H9 (cell line): Measurements from ENCODE around the gene DNAJC1. TPM values are rescaled to one million over a fixed set of nuclear protein-coding genes. Genes with fewer than 3 reads are reported as not detected.

Source experiments
- DNase-seq: peaks from one replicate; pipeline ENCODE4 v3.0.0-alpha.2; 2017
- H2AFZ ChIP-seq: one replicate; pipeline ENCODE4 v1.6.1; 2013; ENCODE audit warnings: mild to moderate bottlenecking, low read length, control low read depth, moderate library complexity
- H2AK5ac ChIP-seq: 2 replicates; pipeline ENCODE4 v1.6.1; 2013; ENCODE audit warnings: low read length, control low read depth, mixed read lengths; ENCODE audit not compliant: insufficient read length
- H2BK120ac ChIP-seq: one replicate; pipeline ENCODE4 v1.6.1; 2013; ENCODE audit warnings: low read depth, mild to moderate bottlenecking, low read length, control low read depth, inconsistent platforms; ENCODE audit not compliant: poor library complexity, severe bottlenecking
- H2BK12ac ChIP-seq: 2 replicates; pipeline ENCODE4 v1.6.1; 2013; ENCODE audit warnings: low read length, control low read depth, mixed read lengths, low read depth; ENCODE audit not compliant: insufficient read length
- H2BK15ac ChIP-seq: 2 replicates; pipeline ENCODE4 v1.6.1; 2013; ENCODE audit warnings: low read depth, low read length, control low read depth
- H2BK20ac ChIP-seq: one replicate; pipeline ENCODE4 v1.6.1; 2013; ENCODE audit warnings: low read depth, mild to moderate bottlenecking, low read length, control low read depth, inconsistent platforms; ENCODE audit not compliant: poor library complexity, severe bottlenecking
- H2BK5ac ChIP-seq: 2 replicates; pipeline ENCODE4 v1.6.1; 2013; ENCODE audit warnings: low read length, control low read depth, mixed read lengths; ENCODE audit not compliant: insufficient read length
- H3K14ac ChIP-seq: 2 replicates; pipeline ENCODE4 v1.6.1; 2013; ENCODE audit warnings: low read length, control low read depth; ENCODE audit not compliant: insufficient read depth
- H3K18ac ChIP-seq: 2 replicates; pipeline ENCODE4 v1.6.1; 2013; ENCODE audit warnings: low read depth, mild to moderate bottlenecking, mixed read lengths, low read length, control low read depth; ENCODE audit not compliant: insufficient read length
- H3K23ac ChIP-seq: 2 replicates; pipeline ENCODE4 v1.6.1; 2013; ENCODE audit warnings: low read length, control low read depth, mixed read lengths, low read depth; ENCODE audit not compliant: insufficient read length
- H3K23me2 ChIP-seq: 2 replicates; pipeline ENCODE4 v1.6.1; 2013; ENCODE audit warnings: low read depth, mild to moderate bottlenecking, mixed read lengths, low read length, control low read depth; ENCODE audit not compliant: insufficient read length, poor library complexity, severe bottlenecking
- H3K27ac ChIP-seq: 2 replicates; pipeline ENCODE4 v1.5.1; 2013; ENCODE audit warnings: low read length, control low read depth, mixed read lengths, low read depth; ENCODE audit not compliant: insufficient read length
- H3K27me3 ChIP-seq: 2 replicates; pipeline ENCODE4 v1.6.1; 2013; ENCODE audit warnings: low read length, control low read depth, inconsistent platforms; ENCODE audit not compliant: insufficient read depth
- H3K4ac ChIP-seq: 2 replicates; pipeline ENCODE4 v1.6.1; 2013; ENCODE audit warnings: low read depth, mild to moderate bottlenecking, control low read depth, inconsistent platforms, low read length, moderate library complexity
- H3K4me1 ChIP-seq: 2 replicates; pipeline ENCODE4 v1.6.1; 2013; ENCODE audit warnings: low read length, control low read depth, inconsistent platforms; ENCODE audit not compliant: insufficient read depth
- H3K4me2 ChIP-seq: 2 replicates; pipeline ENCODE4 v1.6.1; 2013; ENCODE audit warnings: low read length, control low read depth, mixed read lengths; ENCODE audit not compliant: insufficient read length, insufficient read depth
- H3K56ac ChIP-seq: 2 replicates; pipeline ENCODE4 v1.6.1; 2013; ENCODE audit warnings: low read depth, mild to moderate bottlenecking, mixed read lengths, low read length, control low read depth; ENCODE audit not compliant: insufficient read length
- H3K79me1 ChIP-seq: 2 replicates; pipeline ENCODE4 v1.6.1; 2013; ENCODE audit warnings: low read depth, mild to moderate bottlenecking, moderate library complexity, low read length, control low read depth, inconsistent platforms; ENCODE audit not compliant: insufficient read depth, poor library complexity, severe bottlenecking
- H3K79me2 ChIP-seq: 2 replicates; pipeline ENCODE4 v1.6.1; 2013; ENCODE audit warnings: low read length, control low read depth, inconsistent platforms; ENCODE audit not compliant: insufficient read depth
- H3K9ac ChIP-seq: 2 replicates; pipeline ENCODE4 v1.6.1; 2013; ENCODE audit warnings: low read length, control low read depth, mixed read lengths; ENCODE audit not compliant: insufficient read length; ENCODE audit errors: extremely low read depth
- H3K9me3 ChIP-seq: one replicate; pipeline ENCODE4 v1.6.1; 2013; ENCODE audit warnings: low read depth, low read length, inconsistent platforms; ENCODE audit not compliant: control insufficient read depth
- H3T11ph ChIP-seq: one replicate; pipeline ENCODE4 v1.6.1; 2013; ENCODE audit warnings: mild to moderate bottlenecking, low read length, control low read depth, inconsistent platforms
- H4K20me1 ChIP-seq: one replicate; pipeline ENCODE4 v1.6.1; 2013; ENCODE audit not compliant: control insufficient read depth, insufficient read length, insufficient read depth
- H4K5ac ChIP-seq: 2 replicates; pipeline ENCODE4 v1.6.1; 2013; ENCODE audit warnings: low read depth, mild to moderate bottlenecking, mixed read lengths, low read length, control low read depth; ENCODE audit not compliant: insufficient read length
- H4K8ac ChIP-seq: replicated peaks from 2 replicates; pipeline ENCODE4 v1.6.1; 2013; ENCODE audit warnings: low read length, control low read depth, mixed read lengths, low read depth; ENCODE audit not compliant: insufficient read length
- H4K91ac ChIP-seq: 2 replicates; pipeline ENCODE4 v1.6.1; 2013; ENCODE audit warnings: low read depth, mild to moderate bottlenecking, moderate library complexity, mixed read lengths, low read length, control low read depth; ENCODE audit not compliant: insufficient read length
- H3K27ac Mint-ChIP-seq, 3 experiments: 2 replicates in 2 of 3; 3 replicates in 1 of 3; pipeline ENCODE4 v1.8.0; 2020 to 2021; ENCODE audit warnings: mixed read lengths in 3 of 3, mild to moderate bottlenecking in 1 of 3, moderate library complexity in 1 of 3
- H3K27me3 Mint-ChIP-seq: 2 replicates; pipeline ENCODE4 v1.8.0; 2021; ENCODE audit warnings: low read depth, mild to moderate bottlenecking, moderate library complexity, mixed read lengths
- H3K36me3 Mint-ChIP-seq, 3 experiments: 2 replicates in 2 of 3; 3 replicates in 1 of 3; pipeline ENCODE4 v1.8.0; 2020 to 2021; ENCODE audit warnings: low read depth in 3 of 3, mixed read lengths in 3 of 3; ENCODE audit not compliant: insufficient read depth in 1 of 3
- H3K4me1 Mint-ChIP-seq, 2 experiments: 2 replicates each; pipeline ENCODE4 v1.8.0; 2020; ENCODE audit warnings: mixed read lengths in 2 of 2
- H3K4me3 Mint-ChIP-seq, 2 experiments: 2 replicates in 1 of 2; 3 replicates in 1 of 2; pipeline ENCODE4 v1.8.0; 2020 to 2021; ENCODE audit warnings: mild to moderate bottlenecking in 2 of 2, mixed read lengths in 2 of 2, moderate library complexity in 1 of 2
- H3K9me3 Mint-ChIP-seq, 2 experiments: 2 replicates in 1 of 2; 3 replicates in 1 of 2; pipeline ENCODE4 v1.8.0; 2020; ENCODE audit warnings: mild to moderate bottlenecking in 2 of 2, mixed read lengths in 2 of 2, moderate library complexity in 1 of 2
- WGBS: extraction: QIAGEN DNeasy Blood & Tissue Kit; methylation state at CpG from one replicate; pipeline ENCODE4 v1.1.7; 2013; ENCODE audit warnings: missing lambda C conversion rate, low lambda C conversion rate, mixed read lengths; ENCODE audit not compliant: insufficient read length; ENCODE audit errors: extremely low coverage; 5-methylcytosine and 5-hydroxymethylcytosine counted together
- total RNA-seq: library from RNA; stranded (reverse); gene quantifications from 2 replicates; pipeline ENCODE4 v1.2.1, GENCODE V29; 2021
- TF ChIP-seq, protein P1 (sequence below): fragments of 200-600 bp; sonication (generic); conservative IDR thresholded peaks from 3 replicates; pipeline ENCODE4 v1.8.0; 2021; ENCODE audit warnings: antibody characterized with exemption, mild to moderate bottlenecking

DNAJC1 gene
- total RNA-seq, 1 experiment from 2014 or later: 11.2 TPM

DNA sequence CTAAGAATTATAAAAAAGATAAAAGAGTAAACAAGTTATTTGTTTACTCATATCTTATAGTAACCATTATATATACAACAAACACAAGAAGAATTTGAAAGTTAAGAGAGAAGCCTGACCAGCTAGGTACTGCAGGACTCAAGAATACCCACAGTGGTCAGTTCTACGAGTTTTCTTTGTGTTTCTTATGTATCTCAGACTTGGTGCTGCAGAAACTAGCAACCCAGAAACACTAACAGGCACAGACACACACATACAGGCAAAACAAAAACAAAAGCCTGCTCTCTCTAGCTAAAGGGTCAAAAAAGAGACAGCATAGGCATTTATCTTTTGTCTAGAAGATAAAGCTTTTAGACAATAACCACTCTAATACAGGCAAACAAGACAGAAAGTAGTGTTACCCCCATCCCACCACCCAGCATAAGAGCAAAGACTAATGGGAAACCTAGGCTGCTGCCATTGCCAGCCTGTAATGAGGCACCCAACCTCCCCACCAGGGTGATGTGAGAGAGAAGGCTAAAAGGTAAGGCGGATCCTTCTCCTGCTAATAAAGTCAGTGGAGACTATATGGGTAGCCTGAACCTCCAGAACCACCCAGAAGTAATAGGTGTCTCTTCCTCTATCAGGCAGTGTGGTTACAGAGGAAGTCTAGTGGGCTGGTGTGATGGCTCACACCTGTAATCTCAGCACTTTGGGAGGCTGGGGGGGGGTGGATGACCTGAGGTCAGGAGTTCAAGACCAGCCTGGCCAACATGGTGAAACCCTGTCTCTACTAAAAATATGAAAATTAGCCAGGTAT, 113.9 kb downstream of the DNAJC1 start:
- H3K27ac ChIP-seq: no peak overlapping the region
- H2AK5ac ChIP-seq: no peak overlapping the region
- WGBS: no CpG with 5 or more reads among the region's 2 CpGs
- no peak overlapping the region for H3K4me2 ChIP-seq
- H4K91ac ChIP-seq: no peak overlapping the region
- no peaks in the 10 kb centered on the region for H3K9me3 ChIP-seq
- no peaks in the 10 kb centered on the region for H4K20me1 ChIP-seq
- H2BK20ac ChIP-seq: no peak overlapping the region
- H3K27me3 ChIP-seq: no peaks in the 10 kb centered on the region
- H3K4ac ChIP-seq: no peak overlapping the region
- Mint-ChIP-seq H3K27ac (no peak overlapping the region; a peak in 1 of 7 replicates), H3K4me3 (no peak overlapping the region), H3K9me3 (peaks cover 23 to 34% of the 10 kb centered on the region in 2 experiments), H3K27me3 (no peaks in the 10 kb centered on the region), H3K36me3 (peaks cover 12 to 39% (median 25%) of the 10 kb centered on the region in 3 experiments; a peak in 6 of 7 replicates), H3K4me1 (no peaks in the 10 kb centered on the region; a peak in 1 of 4 replicates)
- no peak overlapping the region for H3K14ac ChIP-seq
- no peaks in the 10 kb centered on the region for H3K79me2 ChIP-seq
- H3K56ac ChIP-seq: no peak overlapping the region
- no peak overlapping the region for H3K23ac ChIP-seq
- no peak overlapping the region for H2BK15ac ChIP-seq
- no peak overlapping the region for H2BK120ac ChIP-seq
- H3K23me2 ChIP-seq: no peaks in the 10 kb centered on the region
- H4K8ac ChIP-seq: no peak overlapping the region
- no peaks in the 10 kb centered on the region for H3K79me1 ChIP-seq
- H2AFZ ChIP-seq: no peak overlapping the region
- no peak overlapping the region for H2BK5ac ChIP-seq
- H3K9ac ChIP-seq: no peak overlapping the region
- H3K4me1 ChIP-seq: no peaks in the 10 kb centered on the region
- H2BK12ac ChIP-seq: no peak overlapping the region
- TF ChIP-seq, protein P1, sequence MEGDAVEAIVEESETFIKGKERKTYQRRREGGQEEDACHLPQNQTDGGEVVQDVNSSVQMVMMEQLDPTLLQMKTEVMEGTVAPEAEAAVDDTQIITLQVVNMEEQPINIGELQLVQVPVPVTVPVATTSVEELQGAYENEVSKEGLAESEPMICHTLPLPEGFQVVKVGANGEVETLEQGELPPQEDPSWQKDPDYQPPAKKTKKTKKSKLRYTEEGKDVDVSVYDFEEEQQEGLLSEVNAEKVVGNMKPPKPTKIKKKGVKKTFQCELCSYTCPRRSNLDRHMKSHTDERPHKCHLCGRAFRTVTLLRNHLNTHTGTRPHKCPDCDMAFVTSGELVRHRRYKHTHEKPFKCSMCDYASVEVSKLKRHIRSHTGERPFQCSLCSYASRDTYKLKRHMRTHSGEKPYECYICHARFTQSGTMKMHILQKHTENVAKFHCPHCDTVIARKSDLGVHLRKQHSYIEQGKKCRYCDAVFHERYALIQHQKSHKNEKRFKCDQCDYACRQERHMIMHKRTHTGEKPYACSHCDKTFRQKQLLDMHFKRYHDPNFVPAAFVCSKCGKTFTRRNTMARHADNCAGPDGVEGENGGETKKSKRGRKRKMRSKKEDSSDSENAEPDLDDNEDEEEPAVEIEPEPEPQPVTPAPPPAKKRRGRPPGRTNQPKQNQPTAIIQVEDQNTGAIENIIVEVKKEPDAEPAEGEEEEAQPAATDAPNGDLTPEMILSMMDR: no peak
- H4K5ac ChIP-seq: no peak overlapping the region
- H3T11ph ChIP-seq: no peak overlapping the region
- no peak for DNase-seq
- no peak overlapping the region for H3K18ac ChIP-seq
